Measurements from ENCODE around the gene TAP2. TPM values are rescaled to one million over a fixed set of nuclear protein-coding genes. Genes with fewer than 3 reads are reported as not detected.

Gene TAP2
- total RNA-seq, 1 donor from 2014 or later, result 19.9 TPM

- Histone ChIP-seq H3K9me3 (no peaks in the 10 kb centered on the region), H3K27ac (no peak overlapping the region), H3K27me3 (no peaks in the 10 kb centered on the region), H3K4me3 (no peak overlapping the region), H3K36me3 (peaks cover 0 to 30% of the 10 kb centered on the region in 2 donors), H3K4me1 (no peaks in the 10 kb centered on the region)
- intact Hi-C loops (cut with DNase I), result loop anchor here (5.0 kb wide), 1 partner anchor 38 kb away; no protein-coding TSS in a partner anchor
- DNase-seq (ENCODE audit: extremely low spot score in 2 of 2), result no peak
- TF ChIP-seq POLR2A (IDR thresholded peaks at IDR 0.05) (no peak), CTCF (IDR thresholded peaks at IDR 0.05) (no peak), POLR2AphosphoS5 (IDR thresholded peaks at IDR 0.05; ENCODE audit: insufficient read depth in 1 of 2, low read depth in 1 of 2) (no peak)
These were observed 9.0 kb downstream of the TAP2 start for GRCh38 chr6:32829495-32829894.

GRCh38 chr6:32827025-32827424 lies 11.5 kb downstream of the TAP2 start:
- no peak for DNase-seq (ENCODE audit: extremely low spot score in 2 of 2)
- Histone ChIP-seq H3K9me3 (no peaks in the 10 kb centered on the region), H3K4me3 (no peak overlapping the region), H3K27ac (no peak overlapping the region), H3K4me1 (no peaks in the 10 kb centered on the region), H3K36me3 (peaks cover 0 to 26% of the 10 kb centered on the region in 2 donors), H3K27me3 (no peaks in the 10 kb centered on the region)
- no peak for TF ChIP-seq POLR2AphosphoS5 (IDR thresholded peaks at IDR 0.05; ENCODE audit: insufficient read depth in 1 of 2, low read depth in 1 of 2)
- intact Hi-C loops (cut with DNase I), result loop anchor here (5.0 kb wide), 1 partner anchor 40 kb away; no protein-coding TSS in a partner anchor

- no peak for DNase-seq (ENCODE audit: extremely low spot score in 2 of 2)
- no peaks in the 10 kb centered on the region for H3K9me3 ChIP-seq
- no peaks in the 10 kb centered on the region for H3K4me1 ChIP-seq
- intact Hi-C loops (cut with DNase I), result loop anchor here (5.0 kb wide), 1 partner anchor 41 kb away; no protein-coding TSS in a partner anchor
- TF ChIP-seq POLR2AphosphoS5 (IDR thresholded peaks at IDR 0.05; ENCODE audit: insufficient read depth in 1 of 2, low read depth in 1 of 2), result peak in 1 of 2 donors; percentile 72
- TF ChIP-seq CTCF (IDR thresholded peaks at IDR 0.05), result peak in 2 of 3 experiments; percentile 9 to 47
- no peak for TF ChIP-seq POLR2A (IDR thresholded peaks at IDR 0.05)
- no peaks in the 10 kb centered on the region for H3K27me3 ChIP-seq
- no peak overlapping the region for H3K4me3 ChIP-seq
- no peak overlapping the region for H3K27ac ChIP-seq
- H3K36me3 ChIP-seq, result peaks cover 0 to 17% of the 10 kb centered on the region in 2 donors
These were observed 12.6 kb downstream of the TAP2 start for GRCh38 chr6:32825966-32826365.

GRCh38 chr6:32819729-32820128 lies 18.8 kb downstream of the TAP2 start:
- Histone ChIP-seq H3K27me3 (no peaks in the 10 kb centered on the region), H3K27ac (no peak overlapping the region), H3K4me1 (peaks cover 5% of the 10 kb centered on the region), H3K4me3 (no peak overlapping the region), H3K9me3 (no peaks in the 10 kb centered on the region), H3K36me3 (no peaks in the 10 kb centered on the region)
- no peak for DNase-seq (ENCODE audit: extremely low spot score in 2 of 2)
- intact Hi-C loops (cut with DNase I), result no loop called here
- no peak for TF ChIP-seq POLR2A (IDR thresholded peaks at IDR 0.05)
- TF ChIP-seq POLR2AphosphoS5 (IDR thresholded peaks at IDR 0.05; ENCODE audit: insufficient read depth in 1 of 2, low read depth in 1 of 2), result peak in 1 of 2 donors; percentile 51

- Histone ChIP-seq H3K4me1 (peaks cover 5% of the 10 kb centered on the region), H3K36me3 (no peaks in the 10 kb centered on the region), H3K4me3 (no peak overlapping the region), H3K9me3 (no peaks in the 10 kb centered on the region), H3K27ac (no peak overlapping the region), H3K27me3 (no peaks in the 10 kb centered on the region)
- intact Hi-C loops (cut with DNase I), result no loop called here
- no peak for DNase-seq (ENCODE audit: extremely low spot score in 2 of 2)
- TF ChIP-seq POLR2A (IDR thresholded peaks at IDR 0.05), result no peak
These were observed 19.7 kb downstream of the TAP2 start for GRCh38 chr6:32818867-32819266.

GRCh38 chr6:32816746-32817204 lies 21.8 kb downstream of the TAP2 start, which contains the start of gene HLA-DOB:
Gene HLA-DOB, minus strand, starts transcription at chr6:32817002. Its CDS starts 51 bp downstream, at chr6:32816951.
- intact Hi-C loops (cut with DNase I), result no loop called here
- peaks cover 5% of the 10 kb centered on the region for H3K4me1 ChIP-seq

More at GRCh38 chr6:32816746-32817204, 21.8 kb downstream of the TAP2 start, which contains the start of gene HLA-DOB:
- Histone ChIP-seq H3K27me3 (no peaks in the 10 kb centered on the region), H3K27ac (peak within 1 kb of the TSS; percentile 39), H3K4me3 (no peak within 1 kb of the TSS), H3K9me3 (no peaks in the 10 kb centered on the region), H3K36me3 (no peaks in the 10 kb centered on the region)
- TF ChIP-seq CTCF (IDR thresholded peaks at IDR 0.05) (no peak), POLR2A (IDR thresholded peaks at IDR 0.05) (no peak), POLR2AphosphoS5 (IDR thresholded peaks at IDR 0.05; ENCODE audit: insufficient read depth in 1 of 2, low read depth in 1 of 2) (peak in 1 of 2 donors; percentile 64)
- no peak for DNase-seq (ENCODE audit: extremely low spot score in 2 of 2)
